Smooth muscle cell (in vitro differentiated cells): ENCODE data around the gene CCS. TPM values are rescaled to one million over a fixed set of nuclear protein-coding genes. Genes with fewer than 3 reads are reported as not detected.

Experiments
- DNase-seq: peaks from one replicate; lab custom pipeline; 2025; ENCODE audit not compliant: unreplicated experiment; lab: John Stamatoyannopoulos, UW
- H2AFZ ChIP-seq: fragments of 200-600 bp; sonication (generic); 2 replicates; pipeline ENCODE4 v1.6.0; 2016; ENCODE audit warnings: antibody characterized with exemption, low read depth, mild to moderate bottlenecking
- H3F3A ChIP-seq: fragments of 200-600 bp; sonication (generic); 2 replicates; pipeline ENCODE4 v1.6.0; 2017; ENCODE audit warnings: antibody characterized with exemption, low read depth
- H3K27ac ChIP-seq: fragments of 200-600 bp; sonication (generic); 2 replicates; pipeline ENCODE4 v1.5.1; 2016; ENCODE audit warnings: low read depth, mild to moderate bottlenecking
- H3K27me3 ChIP-seq: fragments of 200-600 bp; sonication (generic); 2 replicates; pipeline ENCODE4 v1.6.1; 2016; ENCODE audit warnings: low read depth, mild to moderate bottlenecking
- H3K36me3 ChIP-seq: fragments of 200-600 bp; sonication (generic); 2 replicates; pipeline ENCODE4 v1.5.1; 2016; ENCODE audit warnings: low read depth
- H3K4me1 ChIP-seq: fragments of 200-600 bp; sonication (generic); 2 replicates; pipeline ENCODE4 v1.5.1; 2016; ENCODE audit warnings: low read depth
- H3K4me2 ChIP-seq: fragments of 200-600 bp; sonication (generic); 2 replicates; pipeline ENCODE4 v1.6.0; 2016; ENCODE audit warnings: mild to moderate bottlenecking
- H3K4me3 ChIP-seq: fragments of 200-600 bp; sonication (generic); 2 replicates; pipeline ENCODE4 v1.5.1; 2016; ENCODE audit warnings: mild to moderate bottlenecking
- H3K79me2 ChIP-seq: fragments of 200-600 bp; sonication (generic); 2 replicates; pipeline ENCODE4 v1.6.0; 2016; ENCODE audit warnings: low read depth, mild to moderate bottlenecking
- H3K9ac ChIP-seq: fragments of 200-600 bp; sonication (generic); 2 replicates; pipeline ENCODE4 v1.6.0; 2016; ENCODE audit warnings: low read depth
- H3K9me3 ChIP-seq: fragments of 200-600 bp; sonication (generic); replicated peaks from 2 replicates; pipeline ENCODE4 v1.5.1; 2016; ENCODE audit warnings: low read depth
- H4K20me1 ChIP-seq: fragments of 200-600 bp; sonication (generic); 2 replicates; pipeline ENCODE4 v1.6.0; 2016; ENCODE audit warnings: low read depth
- CTCF ChIP-seq: fragments of 200-600 bp; sonication (generic); IDR thresholded peaks from 2 replicates; pipeline ENCODE4 v1.5.1; 2017; ENCODE audit warnings: borderline replicate concordance, mild to moderate bottlenecking, antibody characterized with exemption; ENCODE audit not compliant: insufficient read depth, poor library complexity, severe bottlenecking
- WGBS: methylation state at CpG from one replicate; pipeline ENCODE4 v1.1.7; 2016; ENCODE audit warnings: low lambda C conversion rate; 5-methylcytosine and 5-hydroxymethylcytosine counted together
- polyA plus RNA-seq: library from polyadenylated mRNA; unstranded; fragments of >200 nt; fragmentation: Nextera tagmentation; extraction: Ambion mirVana; gene quantifications from 2 replicates; pipeline ENCODE4 v1.2.1, GENCODE V29; 2016
- total RNA-seq: library from RNA; depleted of rRNA; stranded (reverse); fragments of >200 nt; gene quantifications from 2 replicates; pipeline ENCODE4 v1.2.3, GENCODE V29; 2014

The CCS gene
- total and polyA plus RNA-seq, 2 experiments from 2014 or later, result 29.2 to 104 TPM

GRCh38 chr11:66589996-66590675, 2.8 kb upstream of the CCS start:
- Histone ChIP-seq H4K20me1 (no peaks in the 10 kb centered on the region), H3K36me3 (no peaks in the 10 kb centered on the region), H3K4me1 (peaks cover 11% of the 10 kb centered on the region), H3K4me2 (no peak overlapping the region), H3K9ac (no peak overlapping the region), H3K4me3 (no peak overlapping the region), H3K27me3 (no peaks in the 10 kb centered on the region), H3K79me2 (peaks cover 14% of the 10 kb centered on the region), H3K9me3 (no peaks in the 10 kb centered on the region), H3K27ac (no peak overlapping the region), H3F3A (peaks cover 4% of the 10 kb centered on the region), H2AFZ (no peak overlapping the region)
- 98% methylated on average over 7 of the region's 7 CpGs for WGBS
- no peak for DNase-seq
- TF ChIP-seq CTCF, result no peak

- WGBS, result 100% methylated on average over 2 of the region's 2 CpGs
- no peak for DNase-seq
- Histone ChIP-seq H3K4me3 (no peak overlapping the region), H3K4me1 (peaks cover 11% of the 10 kb centered on the region), H2AFZ (no peak overlapping the region), H3K4me2 (no peak overlapping the region), H3K9me3 (no peaks in the 10 kb centered on the region), H3K27ac (no peak overlapping the region), H3K36me3 (no peaks in the 10 kb centered on the region), H3F3A (peaks cover 4% of the 10 kb centered on the region), H3K79me2 (peaks cover 21% of the 10 kb centered on the region), H3K27me3 (no peaks in the 10 kb centered on the region), H3K9ac (no peak overlapping the region), H4K20me1 (no peaks in the 10 kb centered on the region)
- no peak for TF ChIP-seq CTCF
These were observed 1.8 kb upstream of the CCS start for GRCh38 chr11:66591175-66591574.

- H3K4me1 ChIP-seq, result peaks cover 11% of the 10 kb centered on the region
- H3K4me2 ChIP-seq, result peak overlapping the region; percentile 94
- peak overlapping the region; percentile 88 for H3K9ac ChIP-seq
- 36% methylated on average over 11 of the region's 12 CpGs for WGBS
- H3K9me3 ChIP-seq, result no peaks in the 10 kb centered on the region
- peak overlapping the region; percentile 59 for H2AFZ ChIP-seq
- no peak for TF ChIP-seq CTCF
- H3K36me3 ChIP-seq, result no peaks in the 10 kb centered on the region
- peak overlapping the region; percentile 66 for H3K4me3 ChIP-seq
- H4K20me1 ChIP-seq, result peaks cover 4% of the 10 kb centered on the region
- DNase-seq, result no peak
- no peaks in the 10 kb centered on the region for H3K27me3 ChIP-seq
- H3K27ac ChIP-seq, result peak overlapping the region; percentile 81
- peaks cover 4% of the 10 kb centered on the region for H3F3A ChIP-seq
- H3K79me2 ChIP-seq, result peaks cover 33% of the 10 kb centered on the region
These were observed 284 bp downstream of the CCS start for GRCh38 chr11:66593303-66593635.

GRCh38 chr11:66593650-66594049, 665 bp downstream of the CCS start:
- Histone ChIP-seq H3K9ac (peak overlapping the region; percentile 88), H3K4me1 (peaks cover 11% of the 10 kb centered on the region), H3K27ac (peak overlapping the region; percentile 81), H3K4me2 (peak overlapping the region; percentile 94), H3K36me3 (no peaks in the 10 kb centered on the region), H3K4me3 (peak overlapping the region; percentile 66), H4K20me1 (peaks cover 4% of the 10 kb centered on the region), H3K27me3 (no peaks in the 10 kb centered on the region), H2AFZ (no peak overlapping the region), H3F3A (peaks cover 4% of the 10 kb centered on the region), H3K79me2 (peaks cover 33% of the 10 kb centered on the region), H3K9me3 (no peaks in the 10 kb centered on the region)
- WGBS, result 84% methylated on average over 7 of the region's 7 CpGs
- no peak for TF ChIP-seq CTCF
- no peak for DNase-seq
